Spleen (tissue), 11 donors: ENCODE measurements around the gene C21orf58. TPM values are rescaled to one million over a fixed set of nuclear protein-coding genes. Genes with fewer than 3 reads are reported as not detected.

ENCODE experiments used
- DNase-seq: peaks from one replicate; pipeline ENCODE4 v3.0.0-alpha.2; 2020
- H3K27ac ChIP-seq, 8 donors: fragments of 200-600 bp; sonication (generic) in 7 of 8; 1 replicate in 4 of 8; 2 replicates in 4 of 8; pipeline versions ENCODE4 v1.5.0 to v1.8.0; 2016 to 2021; ENCODE audit warnings: inconsistent platforms in 4 of 8, mild to moderate bottlenecking in 4 of 8, moderate library complexity in 1 of 8
- H3K27me3 ChIP-seq, 7 donors: fragments of 200-600 bp; sonication (generic) in 6 of 7; replicated peaks in 1 of 7; 1 replicate in 4 of 7; 2 replicates in 3 of 7; pipeline versions ENCODE4 v1.5.0 to v1.8.0; 2016 to 2021; ENCODE audit warnings: inconsistent platforms in 3 of 7, mild to moderate bottlenecking in 1 of 7
- H3K36me3 ChIP-seq, 6 donors: fragments of 200-600 bp; sonication (generic) in 5 of 6; 1 replicate in 4 of 6; 2 replicates in 2 of 6; pipeline versions ENCODE4 v1.5.0 to v1.8.0; 2016 to 2021; ENCODE audit warnings: inconsistent platforms in 2 of 6
- H3K4me1 ChIP-seq, 6 donors: fragments of 200-600 bp; sonication (generic) in 5 of 6; 1 replicate in 3 of 6; 2 replicates in 3 of 6; pipeline versions ENCODE4 v1.5.0 to v1.8.0; 2016 to 2021; ENCODE audit warnings: inconsistent platforms in 3 of 6
- H3K4me3 ChIP-seq, 8 donors: fragments of 200-600 bp; sonication (generic) in 7 of 8; 1 replicate in 4 of 8; 2 replicates in 4 of 8; pipeline versions ENCODE4 v1.5.0 to v1.8.0; 2016 to 2021; ENCODE audit warnings: inconsistent platforms in 4 of 8, mild to moderate bottlenecking in 4 of 8, moderate library complexity in 2 of 8
- H3K9me3 ChIP-seq, 8 donors: fragments of 200-600 bp; sonication (generic) in 7 of 8; 1 replicate in 4 of 8; 2 replicates in 4 of 8; pipeline versions ENCODE4 v1.5.0 to v1.8.0; 2016 to 2021; ENCODE audit warnings: inconsistent platforms in 4 of 8
- CTCF ChIP-seq, 11 experiments: fragments of 200-600 bp in 7 of 11; fragments of 450-650 bp in 4 of 11; sonication (generic) in 4 of 11; IDR thresholded peaks in 8 of 11; conservative IDR thresholded peaks in 3 of 11; 1 replicate in 7 of 11; 2 replicates in 4 of 11; pipeline versions ENCODE4 v1.4.0 to v1.8.0; 2016 to 2021; ENCODE audit warnings: antibody characterized with exemption in 11 of 11, inconsistent platforms in 4 of 11, mild to moderate bottlenecking in 1 of 11
- POLR2A ChIP-seq, 3 donors: fragments of 450-650 bp; IDR thresholded peaks; one replicate each; pipeline ENCODE4 v1.5.1; 2017; ENCODE audit warnings: antibody characterized with exemption in 3 of 3, mild to moderate bottlenecking in 1 of 3
- POLR2AphosphoS5 ChIP-seq, 3 donors: sonication (generic); formaldehyde crosslinking; IDR thresholded peaks; one replicate each; pipeline ENCODE4 v1.5.1; 2017; ENCODE audit warnings: antibody characterized with exemption in 3 of 3
- WGBS, 5 donors: extraction: QIAGEN DNeasy Blood & Tissue Kit in 3 of 5; methylation state at CpG; one replicate each; pipeline versions ENCODE4 v1.1.5 to v1.1.7; 2013 to 2018; 5-methylcytosine and 5-hydroxymethylcytosine counted together
- intact Hi-C: fragments of 100-400 bp; cut with DNase I; formaldehyde crosslinking; loops from one replicate; pipeline ENCODE4 v1.15.0; 2023; ENCODE audit warnings: low total_unique reads
- polyA plus RNA-seq, 3 donors: library from polyadenylated mRNA; stranded (reverse); fragments of 200-250 nt; gene quantifications; one replicate each; pipeline ENCODE4 v1.2.1, GENCODE V29; 2013
- total RNA-seq, 7 donors: library from RNA; depleted of rRNA in 3 of 7; stranded (reverse); fragments of >200 nt in 3 of 7; fragmentation: NEBNext Ultra II Directional in 4 of 7; extraction: Animal tissue kit (Norgen Biotek cat#: 25700) in 4 of 7; gene quantifications; one replicate each; pipeline versions ENCODE4 v1.1.0 to v1.2.1, GENCODE V29; 2016 to 2021
- donor health status: healthy with polysubstance abuse.
- donor health status: DM: no; HTN: no; CAD: no; lungs with moderate emphysema.
- donor health status: DM: no; HTN: no; CAD: no.
- donor health status: Bipolar disorder and iron deficiency.
- donor health status: healthy.
- donor health status: DM: no; HTN: no; CAD: no.
- donor health status: DM: yes; HTN: yes; CAD: no.

Gene C21orf58
- total and polyA plus RNA-seq, 10 donors = 1.4 to 5.8 (median 3.9) TPM

GRCh38 chr21:46255758-46256337 lies 67.8 kb downstream of the C21orf58 start:
- intact Hi-C loops = no loop called here
- WGBS, 5 donors = 92 to 97% (median 96%) methylated on average over 6 of the region's 6 CpGs
- TF ChIP-seq POLR2AphosphoS5 (IDR thresholded peaks at IDR 0.05) (peak in 1 of 3 donors; percentile 58), POLR2A (IDR thresholded peaks at IDR 0.05) (no peak)
- no peak for DNase-seq
- H3K4me1 ChIP-seq = peaks cover 0 to 26% (median 13%) of the 10 kb centered on the region in 6 donors
- H3K9me3 ChIP-seq = no peaks in the 10 kb centered on the region
- peak overlapping the region in 1 of 8 donors; percentile 24 for H3K27ac ChIP-seq
- H3K36me3 ChIP-seq = peaks cover 4 to 100% (median 95%) of the 10 kb centered on the region in 6 donors
- H3K4me3 ChIP-seq = no peak overlapping the region
- no peaks in the 10 kb centered on the region for H3K27me3 ChIP-seq

GRCh38 chr21:46255166-46255565 lies 68.5 kb downstream of the C21orf58 start:
- no peak for DNase-seq
- no peak for TF ChIP-seq POLR2AphosphoS5 (IDR thresholded peaks at IDR 0.05)
- intact Hi-C loops = no loop called here
- no peaks in the 10 kb centered on the region for H3K9me3 ChIP-seq
- 89 to 94% (median 92%) methylated on average over 11 of the region's 11 CpGs for WGBS, 5 donors
- H3K27me3 ChIP-seq = no peaks in the 10 kb centered on the region
- H3K36me3 ChIP-seq = peaks cover 4 to 100% (median 95%) of the 10 kb centered on the region in 6 donors
- H3K27ac ChIP-seq = peak overlapping the region in 2 of 8 donors; percentile 55 to 65
- H3K4me3 ChIP-seq = no peak overlapping the region
- peaks cover 0 to 26% (median 13%) of the 10 kb centered on the region in 6 donors for H3K4me1 ChIP-seq

GRCh38 chr21:46254208-46254975 lies 69.3 kb downstream of the C21orf58 start:
- no peaks in the 10 kb centered on the region for H3K27me3 ChIP-seq
- intact Hi-C loops = no loop called here
- DNase-seq = no peak
- H3K4me3 ChIP-seq = no peak overlapping the region
- 67 to 73% (median 69%) methylated on average over 12 of the region's 12 CpGs for WGBS, 5 donors
- peaks cover 4 to 100% (median 95%) of the 10 kb centered on the region in 6 donors for H3K36me3 ChIP-seq
- peaks cover 0 to 26% (median 13%) of the 10 kb centered on the region in 6 donors for H3K4me1 ChIP-seq
- TF ChIP-seq POLR2A (IDR thresholded peaks at IDR 0.05) = no peak
- TF ChIP-seq CTCF (IDR thresholded peaks at IDR 0.05 in 8 of 11, conservative IDR thresholded peaks at IDR 0.05 in 3 of 11) = no peak
- TF ChIP-seq POLR2AphosphoS5 (IDR thresholded peaks at IDR 0.05) = peak in 1 of 3 donors; percentile 25
- H3K27ac ChIP-seq = peak overlapping the region in 6 of 8 donors; percentile 8 to 65 (median 52)
- H3K9me3 ChIP-seq = no peaks in the 10 kb centered on the region

GRCh38 chr21:46253610-46254124 lies 70.0 kb downstream of the C21orf58 start:
- no peak overlapping the region for H3K4me3 ChIP-seq
- WGBS, 5 donors = 41 to 49% (median 45%) methylated on average over 8 of the region's 8 CpGs
- H3K27ac ChIP-seq = peak overlapping the region in 6 of 8 donors; percentile 8 to 65 (median 52)
- H3K4me1 ChIP-seq = peaks cover 0 to 26% (median 13%) of the 10 kb centered on the region in 6 donors
- intact Hi-C loops = no loop called here
- H3K9me3 ChIP-seq = no peaks in the 10 kb centered on the region
- no peak for DNase-seq
- TF ChIP-seq CTCF (IDR thresholded peaks at IDR 0.05 in 8 of 11, conservative IDR thresholded peaks at IDR 0.05 in 3 of 11) (no peak), POLR2AphosphoS5 (IDR thresholded peaks at IDR 0.05) (peak in 1 of 3 donors; percentile 11)
- H3K27me3 ChIP-seq = no peaks in the 10 kb centered on the region
- H3K36me3 ChIP-seq = peaks cover 4 to 100% (median 94%) of the 10 kb centered on the region in 6 donors

GRCh38 chr21:46252840-46253239 lies 70.8 kb downstream of the C21orf58 start:
- H3K4me1 ChIP-seq = peaks cover 0 to 26% (median 13%) of the 10 kb centered on the region in 6 donors
- TF ChIP-seq POLR2A (IDR thresholded peaks at IDR 0.05) = no peak
- no peak for TF ChIP-seq POLR2AphosphoS5 (IDR thresholded peaks at IDR 0.05)
- no peak for TF ChIP-seq CTCF (IDR thresholded peaks at IDR 0.05 in 8 of 11, conservative IDR thresholded peaks at IDR 0.05 in 3 of 11)
- WGBS, 5 donors = 90 to 94% (median 91%) methylated on average over 4 of the region's 4 CpGs
- intact Hi-C loops = no loop called here
- peaks cover 4 to 100% (median 93%) of the 10 kb centered on the region in 6 donors for H3K36me3 ChIP-seq
- no peaks in the 10 kb centered on the region for H3K27me3 ChIP-seq
- peak overlapping the region in 2 of 8 donors; percentile 55 to 65 for H3K27ac ChIP-seq
- DNase-seq = no peak
- H3K9me3 ChIP-seq = no peaks in the 10 kb centered on the region
- no peak overlapping the region for H3K4me3 ChIP-seq
